Measurements from ENCODE around the gene AWAT2. TPM values are rescaled to one million over a fixed set of nuclear protein-coding genes. Genes with fewer than 3 reads are reported as not detected.
A peak's percentile ranks its signal among the peaks of the same experiment; 100 is the strongest.

The AWAT2 gene
- total RNA-seq, 4 donors from 2014 or later, result not detected

Small RNA genes lying within 50 kb of the gene (microRNA-seq; reads per million reads assigned to microRNA genes)
- gene MIR676, result 16.8 reads per million, percentile 34 among the genes with 10 or more reads in this experiment

Small RNA genes lying within 50 kb of the gene (small RNA-seq; reads per million reads assigned to genes)
- gene MIR676, result not detected

Other genes starting within 250 kb of the AWAT2 start
- not detected for gene OTUD6A, start 12.5 kb upstream of the AWAT2 start, total RNA-seq
- gene IGBP1, start 83.5 kb upstream of the AWAT2 start, total RNA-seq, result 10 to 100 TPM; 63.5 to 96.7 (median 80.7) TPM
- not detected for gene DGAT2L6, start 127.5 kb upstream of the AWAT2 start, total RNA-seq
- gene AWAT1, start 184.7 kb upstream of the AWAT2 start, total RNA-seq, result not detected
- gene P2RY4, start 210.3 kb upstream of the AWAT2 start, total RNA-seq, result 1 to 10 TPM in 1 of 4 donors, under 1 TPM in 1, not detected in 2; 0.56 to 1.6 TPM
- gene ARR3, start 218.4 kb upstream of the AWAT2 start, total RNA-seq, result not detected
- gene RAB41, start 232.2 kb upstream of the AWAT2 start, total RNA-seq, result not detected
- 10 to 100 TPM; 31.1 to 38.2 (median 36.5) TPM for gene PDZD11, start 240.0 kb upstream of the AWAT2 start, total RNA-seq
- under 1 TPM in 3 of 4 donors, not detected in 1; 0.11 to 0.71 (median 0.13) TPM for gene KIF4A, start 240.2 kb upstream of the AWAT2 start, total RNA-seq

All from thyroid gland (tissue), 4 donors.